ENCODE data around the gene TFPI2.

- TF ChIP-seq CTCF (conservative IDR thresholded peaks at IDR 0.05; ENCODE audit: low read depth, low read length): no peak
- TF ChIP-seq EZH2 (IDR thresholded peaks at IDR 0.05; ENCODE audit: borderline replicate concordance, low read depth, low read length, poor library complexity, severe bottlenecking): no peak
Measured at GRCh38 chr7:93920496-93921182, 30.1 kb upstream of the TFPI2 start.

All from A673 (cell line).